ENCODE data around the gene IL1RL2. TPM values are rescaled to one million over a fixed set of nuclear protein-coding genes. Genes with fewer than 3 reads are reported as not detected.
A peak's percentile ranks its signal among the peaks of the same experiment; 100 is the strongest.

IL1RL2 gene
- total and polyA plus RNA-seq, 2 of the 4 experiments (the other 2 are of a cell fraction) = 0.09 to 0.36 TPM

- TF ChIP-seq MAFK (IDR thresholded peaks at IDR 0.05; ENCODE audit: low read depth, low read length) (no peak), NFE2L2 (IDR thresholded peaks at IDR 0.05; ENCODE audit: low read depth, low read length) (no peak), CEBPB (IDR thresholded peaks at IDR 0.05; ENCODE audit: low read depth, low read length) (peak; percentile 91), ELK1 (IDR thresholded peaks at IDR 0.05; ENCODE audit: borderline replicate concordance, low read depth, low read length) (no peak), MXI1 (IDR thresholded peaks at IDR 0.05; ENCODE audit: borderline replicate concordance, low read depth, low read length) (no peak), SMC3 (IDR thresholded peaks at IDR 0.05; ENCODE audit: low read depth, low read length) (no peak), CHD1 (IDR thresholded peaks at IDR 0.05; ENCODE audit: low read depth, low read length) (no peak), POLR2A (IDR thresholded peaks at IDR 0.05; ENCODE audit: low read depth, low read length) (no peak)
- TF ChIP-seq, protein P1, sequence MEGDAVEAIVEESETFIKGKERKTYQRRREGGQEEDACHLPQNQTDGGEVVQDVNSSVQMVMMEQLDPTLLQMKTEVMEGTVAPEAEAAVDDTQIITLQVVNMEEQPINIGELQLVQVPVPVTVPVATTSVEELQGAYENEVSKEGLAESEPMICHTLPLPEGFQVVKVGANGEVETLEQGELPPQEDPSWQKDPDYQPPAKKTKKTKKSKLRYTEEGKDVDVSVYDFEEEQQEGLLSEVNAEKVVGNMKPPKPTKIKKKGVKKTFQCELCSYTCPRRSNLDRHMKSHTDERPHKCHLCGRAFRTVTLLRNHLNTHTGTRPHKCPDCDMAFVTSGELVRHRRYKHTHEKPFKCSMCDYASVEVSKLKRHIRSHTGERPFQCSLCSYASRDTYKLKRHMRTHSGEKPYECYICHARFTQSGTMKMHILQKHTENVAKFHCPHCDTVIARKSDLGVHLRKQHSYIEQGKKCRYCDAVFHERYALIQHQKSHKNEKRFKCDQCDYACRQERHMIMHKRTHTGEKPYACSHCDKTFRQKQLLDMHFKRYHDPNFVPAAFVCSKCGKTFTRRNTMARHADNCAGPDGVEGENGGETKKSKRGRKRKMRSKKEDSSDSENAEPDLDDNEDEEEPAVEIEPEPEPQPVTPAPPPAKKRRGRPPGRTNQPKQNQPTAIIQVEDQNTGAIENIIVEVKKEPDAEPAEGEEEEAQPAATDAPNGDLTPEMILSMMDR (conservative IDR thresholded peaks at IDR 0.05; ENCODE audit: low read depth, low read length) = no peak
- Histone ChIP-seq H3K4me1 (ENCODE audit: control insufficient read depth, insufficient read depth, low read length) (peaks cover 22% of the 10 kb centered on the region), H3K36me3 (ENCODE audit: control insufficient read depth, insufficient read depth, low read length) (no peaks in the 10 kb centered on the region), H2AK5ac (ENCODE audit: low read depth, low read length) (peak overlapping the region; percentile 99), H2BK120ac (ENCODE audit: low read depth, low read length) (peak overlapping the region; percentile 100), H3K27me3 (ENCODE audit: control insufficient read depth, insufficient read depth, low read length) (no peaks in the 10 kb centered on the region), H3K79me1 (ENCODE audit: low read depth in 1 of 2, low read length in 2 of 2) (no peaks in the 10 kb centered on the region; a peak in 1 of 4 replicates), H3K9me3 (ENCODE audit: control insufficient read depth, insufficient read depth, low read length) (no peaks in the 10 kb centered on the region), H4K8ac (ENCODE audit: low read depth in 2 of 2, low read length in 2 of 2) (peak overlapping the region; percentile 93 to 95), H3K4ac (ENCODE audit: low read depth, low read length) (peak overlapping the region; percentile 99), H4K20me1 (ENCODE audit: insufficient read depth, low read length) (no peaks in the 10 kb centered on the region), H3K27ac (ENCODE audit: insufficient read depth, low read length) (peak overlapping the region; percentile 99), H3K9ac (ENCODE audit: low read depth, low read length) (peak overlapping the region; percentile 76), H3K23ac (ENCODE audit: low read depth, low read length) (peak overlapping the region; percentile 84), H3K9me1 (ENCODE audit: insufficient read depth, low read length) (peaks cover 17% of the 10 kb centered on the region), H2AK9ac (replicated peaks; ENCODE audit: low read depth, low read length, poor library complexity) (peak overlapping the region; percentile 79), H2BK15ac (ENCODE audit: low read depth, low read length) (peak overlapping the region; percentile 96), H2AFZ (replicated peaks; ENCODE audit: low read length, poor library complexity) (peak overlapping the region; percentile 70), H3K4me2 (ENCODE audit: low read depth, low read length) (peak overlapping the region; percentile 73), H2BK20ac (ENCODE audit: low read depth, low read length) (peak overlapping the region; percentile 98), H3K56ac (ENCODE audit: extremely low read depth, insufficient read depth, low read length) (peak overlapping the region; percentile 78), H3K4me3 (ENCODE audit: insufficient read depth, low read depth, low read length) (no peak overlapping the region), H2BK5ac (ENCODE audit: low read depth, low read length, poor library complexity, severe bottlenecking) (peak overlapping the region; percentile 94), H3K14ac (replicated peaks; ENCODE audit: low read depth, low read length) (peak overlapping the region; percentile 95), H4K5ac (ENCODE audit: low read depth, low read length) (peak overlapping the region; percentile 82), H4K91ac (ENCODE audit: insufficient read depth, low read depth, low read length) (peak overlapping the region; percentile 97), H3K18ac (ENCODE audit: low read depth, low read length) (peak overlapping the region; percentile 94)
- intact Hi-C loops (cut with micrococcal nuclease) (no loop called here), in situ Hi-C loops (cut with MboI; ENCODE audit: low sequenced_read_pairs) (no loop called here), dilution Hi-C loops (cut with HindIII; ENCODE audit: low sequenced_read_pairs, unreplicated experiment) (no loop called here)
- POLR2A ChIA-PET (ENCODE audit: unreplicated experiment) = interaction anchor here (0.5 kb wide), 1 partner anchor 65 kb away, joined by 4 read pairs; no protein-coding TSS in a partner anchor
- BruUV-seq (replicated peaks) = no TSS peak
- ATAC-seq (ENCODE audit: low read depth) = peak; percentile 93
- CTCF ChIA-PET = no interaction called here
- 94% methylated on average over 4 of the region's 4 CpGs; no CpG with 5 or more reads in 1 of the 2 experiments for whole genome bisulfite sequencing, 2 experiments (ENCODE audit: extremely low coverage in 2 of 2, insufficient read length in 1 of 2)
- DNase-seq = peak; percentile 92
Measured at GRCh38 chr2:102268510-102269199, 81.8 kb downstream of the IL1RL2 start.

Data from IMR-90 (cell line).